Liver (tissue), 9 donors: ENCODE data around the gene RNU1-4. TPM values are rescaled to one million over a fixed set of nuclear protein-coding genes. Genes with fewer than 3 reads are reported as not detected.
"Not testable (repeated sequence)": the region's sequence is repeated elsewhere in the genome, so short reads cannot be mapped to it uniquely, and the experiment has no call there.

Experiments used
- DNase-seq: peaks from one replicate; pipeline ENCODE4 v3.0.0-alpha.2; 2017; ENCODE audit warnings: low spot score
- H3K27ac ChIP-seq, 2 donors: one replicate each; pipeline ENCODE4 v1.7.0; 2013; ENCODE audit warnings: inconsistent platforms in 2 of 2, low read length in 2 of 2, control low read depth in 1 of 2, low read depth in 1 of 2, mild to moderate bottlenecking in 1 of 2
- H3K27me3 ChIP-seq, 4 donors: one replicate each; pipeline versions ENCODE4 v1.6.1 to v1.7.0; 2013; ENCODE audit warnings: low read length in 3 of 4, inconsistent platforms in 1 of 4, mild to moderate bottlenecking in 1 of 4, moderate library complexity in 1 of 4; ENCODE audit not compliant: control insufficient read depth in 4 of 4, insufficient read depth in 4 of 4
- H3K36me3 ChIP-seq, 4 donors: one replicate each; pipeline versions ENCODE4 v1.6.1 to v1.7.0; 2013; ENCODE audit warnings: low read length in 3 of 4, mild to moderate bottlenecking in 3 of 4, low read depth in 1 of 4, moderate library complexity in 1 of 4; ENCODE audit not compliant: control insufficient read depth in 4 of 4, insufficient read depth in 3 of 4
- H3K4me1 ChIP-seq, 4 donors: one replicate each; pipeline versions ENCODE4 v1.6.1 to v1.7.0; 2013; ENCODE audit warnings: low read length in 3 of 4, mild to moderate bottlenecking in 3 of 4, moderate library complexity in 1 of 4; ENCODE audit not compliant: control insufficient read depth in 4 of 4, insufficient read depth in 4 of 4
- H3K4me3 ChIP-seq, 3 donors: one replicate each; pipeline versions ENCODE4 v1.6.1 to v1.7.0; 2013; ENCODE audit warnings: low read length in 3 of 3, control low read depth in 1 of 3, low read depth in 1 of 3, mild to moderate bottlenecking in 1 of 3
- H3K9ac ChIP-seq, 2 donors: one replicate each; pipeline ENCODE4 v1.7.0; 2013; ENCODE audit warnings: low read length in 2 of 2, mild to moderate bottlenecking in 2 of 2, moderate library complexity in 2 of 2, control low read depth in 1 of 2, low read depth in 1 of 2
- H3K9me3 ChIP-seq, 4 donors: one replicate each; pipeline versions ENCODE4 v1.6.1 to v1.7.0; 2013; ENCODE audit warnings: low read length in 3 of 4; ENCODE audit not compliant: control insufficient read depth in 4 of 4
- HNF4A ChIP-seq, 2 donors: conservative IDR thresholded peaks; 2 replicates each; pipeline ENCODE4 v1.6.1; 2016; ENCODE audit warnings: antibody characterized with exemption in 2 of 2, mild to moderate bottlenecking in 2 of 2
- RAD21 ChIP-seq, 2 donors: IDR thresholded peaks; 2 replicates each; pipeline ENCODE4 v1.6.1; 2016; ENCODE audit warnings: antibody characterized with exemption in 2 of 2, mild to moderate bottlenecking in 2 of 2
- RXRA ChIP-seq, 2 donors: IDR thresholded peaks; 2 replicates each; pipeline ENCODE4 v1.6.1; 2017 to 2018; ENCODE audit warnings: antibody characterized with exemption in 2 of 2, mild to moderate bottlenecking in 1 of 2
- SP1 ChIP-seq: IDR thresholded peaks from 2 replicates; pipeline ENCODE4 v1.6.1; 2018; ENCODE audit warnings: antibody characterized with exemption, mild to moderate bottlenecking
- YY1 ChIP-seq: IDR thresholded peaks from 2 replicates; pipeline ENCODE4 v1.6.1; 2016; ENCODE audit warnings: antibody characterized with exemption, mild to moderate bottlenecking
- WGBS: extraction: QIAGEN DNeasy Blood & Tissue Kit; methylation state at CpG from one replicate; pipeline ENCODE4 v1.1.7; 2013; 5-methylcytosine and 5-hydroxymethylcytosine counted together
- polyA plus RNA-seq, 2 donors: library from polyadenylated mRNA; stranded (reverse) in 1 of 2; unstranded in 1 of 2; fragments of 200-250 nt in 1 of 2; fragments of >200 nt in 1 of 2; fragmentation: Nextera tagmentation in 1 of 2; extraction: Ambion mirVana in 1 of 2; gene quantifications; one replicate each; pipeline versions ENCODE4 v1.2.1 to v1.2.3, GENCODE V29; 2013 to 2015
- total RNA-seq, 2 donors: library from RNA; depleted of rRNA; stranded (reverse); fragments of >200 nt; gene quantifications; one replicate each; pipeline ENCODE4 v1.2.3, GENCODE V29; 2014
- donor health status: healthy.
- donor health status: healthy.
- donor health status: healthy.
- donor health status: healthy.
- donor health status: healthy.

Gene RNU1-4
- total and polyA plus RNA-seq, 4 donors, result under 0.01 to 16.7 (median under 0.01) TPM; not detected in 1

DNA sequence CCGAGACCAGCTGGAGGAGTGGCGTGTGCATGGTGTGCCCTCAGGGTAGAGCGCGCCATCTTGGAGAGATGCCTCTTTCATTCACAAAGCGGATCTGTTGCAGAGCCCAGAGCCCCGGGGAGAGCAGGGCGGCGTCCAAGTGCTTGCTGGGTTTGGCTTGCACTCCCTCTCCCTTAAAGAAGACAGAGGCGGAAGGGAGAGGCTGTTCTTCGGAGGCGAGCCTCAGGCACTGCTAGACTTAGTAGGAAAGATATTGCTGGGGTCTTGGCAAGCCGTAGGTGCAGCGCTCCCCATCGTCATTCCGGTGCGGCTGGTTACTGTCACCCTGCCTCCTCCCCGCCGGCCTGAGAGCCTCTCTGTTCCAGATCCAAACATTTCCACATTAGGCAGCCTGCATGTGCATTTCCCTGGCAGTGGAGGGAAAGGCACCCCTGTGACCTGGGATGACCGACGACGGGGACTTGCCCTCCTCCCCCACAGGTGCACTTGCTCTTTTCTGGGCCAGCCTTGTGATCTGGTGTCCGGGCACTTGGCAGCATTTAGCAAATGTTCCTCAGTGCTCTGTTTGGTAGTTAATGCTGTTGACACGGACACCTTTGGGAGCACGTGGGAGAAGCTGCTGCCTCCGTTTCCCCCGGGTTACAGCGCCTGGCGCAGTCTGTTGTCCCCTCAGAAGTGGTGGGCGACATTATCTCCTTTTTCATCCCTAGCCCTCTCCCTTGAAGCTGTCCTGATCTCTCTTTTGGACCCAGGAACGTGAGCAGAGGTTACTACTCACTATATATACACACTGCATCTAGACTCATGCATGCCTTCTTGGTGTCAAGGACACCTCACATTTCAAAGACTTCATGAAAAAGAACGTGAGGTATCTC, 25.7 kb downstream of the RNU1-4 start:
- WGBS, result 27% methylated on average over 24 of the region's 31 CpGs
- peak; percentile 48 to 61 for TF ChIP-seq RXRA (IDR thresholded peaks at IDR 0.05)
- peak; percentile 20 for TF ChIP-seq YY1
- not testable (repeated sequence) for H3K36me3 ChIP-seq, DNase-seq, H3K9me3 ChIP-seq, H3K27me3 ChIP-seq, H3K9ac ChIP-seq
- Histone ChIP-seq H3K4me3 (peak overlapping the region; percentile 31 to 60 (median 41)), H3K4me1 (peaks cover 5 to 27% (median 24%) of the 10 kb centered on the region in 4 donors), H3K27ac (peak overlapping the region; percentile 84 to 97)

DNA sequence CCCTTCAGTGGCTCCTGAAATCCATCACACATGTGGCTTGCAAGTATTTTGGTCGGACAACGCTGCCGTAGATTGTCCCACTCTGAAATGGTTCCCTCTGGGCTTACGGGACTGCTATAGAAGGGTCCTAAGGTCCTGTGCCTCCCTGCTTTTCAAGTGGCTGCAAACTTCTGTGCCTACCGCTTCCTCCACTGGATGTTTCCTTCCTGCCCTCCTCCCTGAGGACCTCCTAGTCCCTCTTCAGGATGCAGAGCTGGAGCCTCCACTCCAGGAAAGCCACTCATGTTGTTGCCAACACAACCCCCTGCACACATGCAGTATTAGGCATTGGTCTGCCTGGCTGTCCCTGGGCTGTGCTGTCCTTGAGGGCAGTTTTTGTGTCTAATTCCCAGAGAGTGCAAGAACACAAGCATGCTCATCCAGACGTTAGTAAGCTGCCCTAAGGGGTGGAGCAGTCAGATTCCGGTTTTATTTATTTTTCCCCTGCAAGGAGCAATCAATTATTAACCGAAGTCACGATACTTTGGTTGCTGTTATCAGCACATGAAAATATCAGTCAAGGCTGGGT, 26.5 kb downstream of the RNU1-4 start:
- peak overlapping the region; percentile 64 to 71 for H3K27ac ChIP-seq
- peak; percentile 5 to 23 for TF ChIP-seq HNF4A (conservative IDR thresholded peaks at IDR 0.05)
- TF ChIP-seq RAD21 (IDR thresholded peaks at IDR 0.05), result peak in 1 of 2 donors; percentile 23
- peak; percentile 24 for TF ChIP-seq YY1
- TF ChIP-seq SP1, result peak; percentile 57
- not testable (repeated sequence) for H3K36me3 ChIP-seq, H3K27me3 ChIP-seq, H3K9me3 ChIP-seq
- peak overlapping the region in 1 of 2 donors; percentile 55 for H3K9ac ChIP-seq
- 26% methylated on average over 8 of the region's 9 CpGs for WGBS
- peaks cover 5 to 27% (median 24%) of the 10 kb centered on the region in 4 donors for H3K4me1 ChIP-seq
- DNase-seq, result peak; percentile 53
- peak overlapping the region in 1 of 3 donors; percentile 48 for H3K4me3 ChIP-seq

- DNase-seq, result peak; percentile 32
These were observed 29.9 kb downstream of the RNU1-4 start for GRCh38 chr1:16770139-16770759.

GRCh38 chr1:16770896-16771446, 30.7 kb downstream of the RNU1-4 start:
- peaks cover 2 to 12% (median 8%) of the 10 kb centered on the region in 4 donors for H3K4me1 ChIP-seq
- peak; percentile 33 for DNase-seq
- H3K27me3 ChIP-seq, H3K36me3 ChIP-seq, H3K4me3 ChIP-seq, H3K9me3 ChIP-seq, H3K27ac ChIP-seq, H3K9ac ChIP-seq: not testable (repeated sequence)
- WGBS, result 85% methylated on average over 6 of the region's 6 CpGs

More at GRCh38 chr1:16770139-16770759, 29.9 kb downstream of the RNU1-4 start:
- H3K4me1 ChIP-seq, result peaks cover 2 to 18% (median 13%) of the 10 kb centered on the region in 4 donors
- H3K4me3 ChIP-seq, H3K9ac ChIP-seq, H3K27me3 ChIP-seq, H3K27ac ChIP-seq, H3K9me3 ChIP-seq, H3K36me3 ChIP-seq: not testable (repeated sequence)
- WGBS, result 92% methylated on average over 5 of the region's 5 CpGs

DNA sequence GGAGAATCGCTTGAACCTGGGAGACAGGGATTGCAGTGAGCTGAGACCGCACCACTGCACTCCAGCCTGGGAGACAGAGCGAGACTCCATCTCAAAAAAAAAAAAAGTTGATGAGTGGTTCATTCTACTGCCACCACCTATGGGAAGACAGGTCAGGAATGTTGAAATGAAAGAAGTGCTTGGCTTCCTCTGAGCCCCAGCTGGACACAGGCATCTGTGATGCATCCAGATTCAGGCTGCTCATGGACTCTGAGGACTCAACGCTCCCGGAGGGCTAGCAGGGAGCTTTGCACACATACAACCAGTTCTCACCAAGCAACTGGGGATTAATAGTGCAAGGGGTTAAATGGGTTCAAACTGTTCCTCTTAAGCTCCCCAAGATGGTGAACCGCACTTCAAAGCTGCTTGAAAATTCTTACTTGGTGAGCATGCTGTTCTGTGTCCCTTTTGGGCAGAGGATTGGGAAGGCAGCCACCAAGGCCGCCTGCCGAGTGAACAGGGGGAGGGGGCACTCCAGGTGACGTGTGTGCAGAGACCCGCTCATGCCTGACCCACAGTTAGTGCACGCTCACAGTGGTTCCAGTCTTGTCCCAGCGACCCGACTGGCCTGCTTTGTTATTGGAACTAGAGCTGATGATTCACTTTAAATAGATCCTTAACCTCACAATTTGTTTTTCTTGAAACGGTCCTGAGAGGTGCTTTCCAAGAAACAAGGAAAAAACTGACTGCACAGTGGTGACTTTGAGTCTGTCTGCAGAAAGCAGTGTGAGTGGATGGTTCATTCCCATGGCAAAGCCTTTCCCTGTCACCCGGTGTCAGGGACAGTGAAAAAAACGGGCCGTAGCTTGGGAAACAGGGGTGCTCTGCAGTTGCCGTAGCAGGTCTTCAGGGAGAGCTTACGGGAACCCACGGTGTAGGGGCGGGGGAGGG, 32.2 kb downstream of the RNU1-4 start:
- not testable (repeated sequence) for H3K4me1 ChIP-seq, H3K9ac ChIP-seq, H3K36me3 ChIP-seq, H3K9me3 ChIP-seq, H3K27me3 ChIP-seq, H3K27ac ChIP-seq, H3K4me3 ChIP-seq
- peak; percentile 33 for DNase-seq
- 86% methylated on average over 13 of the region's 21 CpGs for WGBS

- not testable (repeated sequence) for DNase-seq, H3K27ac ChIP-seq, H3K9ac ChIP-seq, H3K4me1 ChIP-seq, H3K9me3 ChIP-seq, H3K4me3 ChIP-seq, H3K36me3 ChIP-seq, H3K27me3 ChIP-seq
- WGBS, result 85% methylated on average over 8 of the region's 9 CpGs
These were observed 32.9 kb downstream of the RNU1-4 start for GRCh38 chr1:16773205-16773596.

GRCh38 chr1:16773723-16774122, 33.4 kb downstream of the RNU1-4 start:
- not testable (repeated sequence) for H3K36me3 ChIP-seq, H3K9ac ChIP-seq, H3K4me3 ChIP-seq, H3K27ac ChIP-seq, H3K27me3 ChIP-seq, H3K4me1 ChIP-seq, DNase-seq, H3K9me3 ChIP-seq
- WGBS, result 62% methylated on average over 3 of the region's 6 CpGs
